HG03521 (cell line): Measurements from ENCODE around the gene CENPF.
"Not testable (repeated sequence)": the region's sequence is repeated elsewhere in the genome, so short reads cannot be mapped to it uniquely, and the experiment has no call there.

Experiments
- ATAC-seq: cut with Tn5 transposase; IDR thresholded peaks from one replicate; pipeline ENCODE4 v1.9.1; 2021; ENCODE audit warnings: mild to moderate bottlenecking, moderate library complexity; ENCODE audit not compliant: unreplicated experiment

Gene CENPF

GRCh38 chr1:214650664-214651063 lies 47.7 kb downstream of the CENPF start:
- ATAC-seq, result no peak

GRCh38 chr1:214657299-214657698 lies 54.3 kb downstream of the CENPF start:
- ATAC-seq, result no peak

GRCh38 chr1:214658175-214658574 lies 55.2 kb downstream of the CENPF start:
- ATAC-seq, result no peak

GRCh38 chr1:214658785-214659184 lies 55.8 kb downstream of the CENPF start:
- ATAC-seq, result no peak

GRCh38 chr1:214660190-214660589 lies 57.2 kb downstream of the CENPF start:
- ATAC-seq, result no peak

- no peak for ATAC-seq
Observed at GRCh38 chr1:214660900-214661299, 57.9 kb downstream of the CENPF start.

GRCh38 chr1:214662223-214662785 lies 59.3 kb downstream of the CENPF start:
- ATAC-seq, result no peak

GRCh38 chr1:214664651-214665433 lies 61.8 kb downstream of the CENPF start:
- ATAC-seq, result no peak

- no peak for ATAC-seq
Observed at GRCh38 chr1:214665606-214666110, 62.7 kb downstream of the CENPF start.

GRCh38 chr1:214666674-214667073 lies 63.7 kb downstream of the CENPF start:
- no peak for ATAC-seq

GRCh38 chr1:214670098-214670497 lies 67.1 kb downstream of the CENPF start:
- ATAC-seq, result no peak

- ATAC-seq, result not testable (repeated sequence)
Observed at GRCh38 chr1:214673029-214673428, 70.0 kb downstream of the CENPF start.

GRCh38 chr1:214673576-214673975 lies 70.6 kb downstream of the CENPF start:
- ATAC-seq, result no peak

GRCh38 chr1:214675524-214675923 lies 72.5 kb downstream of the CENPF start:
- ATAC-seq, result not testable (repeated sequence)

- ATAC-seq, result no peak
Observed at GRCh38 chr1:214676747-214677146, 73.8 kb downstream of the CENPF start.

GRCh38 chr1:214677945-214678344 lies 75.0 kb downstream of the CENPF start:
- no peak for ATAC-seq

GRCh38 chr1:214678386-214678785 lies 75.4 kb downstream of the CENPF start:
- no peak for ATAC-seq

- ATAC-seq, result no peak
Observed at GRCh38 chr1:214683621-214684020, 80.6 kb downstream of the CENPF start.

GRCh38 chr1:214685906-214686305 lies 82.9 kb downstream of the CENPF start:
- no peak for ATAC-seq

GRCh38 chr1:214686497-214686896 lies 83.5 kb downstream of the CENPF start:
- ATAC-seq, result no peak

GRCh38 chr1:214688891-214689290 lies 85.9 kb downstream of the CENPF start:
- ATAC-seq, result no peak

- no peak for ATAC-seq
Observed at GRCh38 chr1:214694769-214695168, 91.8 kb downstream of the CENPF start.
